Measurements from ENCODE around the gene QSOX2.
"Not testable (repeated sequence)": the region's sequence is repeated elsewhere in the genome, so short reads cannot be mapped to it uniquely, and the experiment has no call there.

QSOX2 gene

GRCh38 chr9:136239135-136239982 is 6.3 kb downstream of the QSOX2 start:
- no peak for TF ChIP-seq CTCF (IDR thresholded peaks at IDR 0.05; ENCODE audit: insufficient read depth, low read depth, low read length, missing control alignments)
- no peak for DNase-seq (ENCODE audit: low read depth)

GRCh38 chr9:136238342-136238732 is 7.3 kb downstream of the QSOX2 start:
- H3K4me3 ChIP-seq (ENCODE audit: low read length), result no peak overlapping the region
- DNase-seq (ENCODE audit: low read depth), result no peak
- TF ChIP-seq CTCF (IDR thresholded peaks at IDR 0.05; ENCODE audit: insufficient read depth, low read depth, low read length, missing control alignments), result no peak

More at GRCh38 chr9:136239135-136239982, 6.3 kb downstream of the QSOX2 start:
- no peak overlapping the region for H3K4me3 ChIP-seq (ENCODE audit: low read length)

GRCh38 chr9:136237486-136238341 is 7.9 kb downstream of the QSOX2 start:
- TF ChIP-seq CTCF (IDR thresholded peaks at IDR 0.05; ENCODE audit: insufficient read depth, low read depth, low read length, missing control alignments), result no peak
- no peak for DNase-seq (ENCODE audit: low read depth)
- no peak overlapping the region for H3K4me3 ChIP-seq (ENCODE audit: low read length)

- not testable (repeated sequence) for DNase-seq (ENCODE audit: low read depth); H3K4me3 ChIP-seq (ENCODE audit: low read length)
Observed at GRCh38 chr9:136236471-136237410, 8.9 kb downstream of the QSOX2 start.

- no peak for DNase-seq (ENCODE audit: low read depth)
- no peak for TF ChIP-seq CTCF (IDR thresholded peaks at IDR 0.05; ENCODE audit: insufficient read depth, low read depth, low read length, missing control alignments)
- H3K4me3 ChIP-seq (ENCODE audit: low read length), result no peak overlapping the region
Observed at GRCh38 chr9:136235709-136236455, 9.7 kb downstream of the QSOX2 start.

- no peak for TF ChIP-seq CTCF (IDR thresholded peaks at IDR 0.05; ENCODE audit: insufficient read depth, low read depth, low read length, missing control alignments)
- no peak overlapping the region for H3K4me3 ChIP-seq (ENCODE audit: low read length)
- DNase-seq (ENCODE audit: low read depth), result no peak
Observed at GRCh38 chr9:136235171-136235570, 10.4 kb downstream of the QSOX2 start.
